ENCODE data around the gene PLPP6.
"Not testable (repeated sequence)": the region's sequence is repeated elsewhere in the genome, so short reads cannot be mapped to it uniquely, and the experiment has no call there.

DNA sequence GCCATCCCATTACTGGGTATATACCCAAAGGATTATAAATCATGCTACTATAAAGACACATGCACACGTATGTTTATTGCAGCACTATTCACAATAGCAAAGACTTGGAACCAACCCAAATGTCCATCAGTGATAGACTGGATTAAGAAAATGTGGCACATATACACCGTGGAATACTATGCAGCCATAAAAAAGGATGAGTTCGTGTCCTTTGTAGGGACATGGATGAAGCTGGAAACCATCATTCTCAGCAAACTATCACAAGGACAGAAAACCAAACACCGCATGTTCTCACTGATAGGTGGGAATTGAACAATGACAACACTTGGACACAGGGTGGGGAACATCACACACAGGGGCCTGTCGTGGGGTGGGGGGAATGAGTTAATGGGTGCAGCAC, 1.4 kb upstream of the PLPP6 start:
- TF ChIP-seq, protein P1, sequence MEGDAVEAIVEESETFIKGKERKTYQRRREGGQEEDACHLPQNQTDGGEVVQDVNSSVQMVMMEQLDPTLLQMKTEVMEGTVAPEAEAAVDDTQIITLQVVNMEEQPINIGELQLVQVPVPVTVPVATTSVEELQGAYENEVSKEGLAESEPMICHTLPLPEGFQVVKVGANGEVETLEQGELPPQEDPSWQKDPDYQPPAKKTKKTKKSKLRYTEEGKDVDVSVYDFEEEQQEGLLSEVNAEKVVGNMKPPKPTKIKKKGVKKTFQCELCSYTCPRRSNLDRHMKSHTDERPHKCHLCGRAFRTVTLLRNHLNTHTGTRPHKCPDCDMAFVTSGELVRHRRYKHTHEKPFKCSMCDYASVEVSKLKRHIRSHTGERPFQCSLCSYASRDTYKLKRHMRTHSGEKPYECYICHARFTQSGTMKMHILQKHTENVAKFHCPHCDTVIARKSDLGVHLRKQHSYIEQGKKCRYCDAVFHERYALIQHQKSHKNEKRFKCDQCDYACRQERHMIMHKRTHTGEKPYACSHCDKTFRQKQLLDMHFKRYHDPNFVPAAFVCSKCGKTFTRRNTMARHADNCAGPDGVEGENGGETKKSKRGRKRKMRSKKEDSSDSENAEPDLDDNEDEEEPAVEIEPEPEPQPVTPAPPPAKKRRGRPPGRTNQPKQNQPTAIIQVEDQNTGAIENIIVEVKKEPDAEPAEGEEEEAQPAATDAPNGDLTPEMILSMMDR (IDR thresholded peaks at IDR 0.05): not testable (repeated sequence)
- TF ChIP-seq POLR2A, POLR2AphosphoS5 (IDR thresholded peaks at IDR 0.05): not testable (repeated sequence)

Data from breast epithelium (tissue), 3 donors.